22Rv1 (cell line): ENCODE data around the gene RASGEF1C.

ENCODE experiments used
- H3K27ac ChIP-seq: fragments of 450-650 bp; 2 replicates; pipeline ENCODE4 v1.5.1; 2017
- CTCF ChIP-seq: fragments of 450-650 bp; IDR thresholded peaks from 2 replicates; pipeline ENCODE4 v1.5.1; 2017; ENCODE audit warnings: mild to moderate bottlenecking
- ZFX ChIP-seq: fragments of 450-650 bp; IDR thresholded peaks from 2 replicates; pipeline ENCODE4 v1.6.1; 2017; ENCODE audit warnings: antibody characterized with exemption, borderline replicate concordance

The RASGEF1C gene

GRCh38 chr5:180156141-180156540 lies 52.9 kb downstream of the RASGEF1C start:
- TF ChIP-seq CTCF (0 out of 2 replicates have a peak, but pooled peaks have one; percentile 10), ZFX (no peak)
- H3K27ac ChIP-seq, result no peak overlapping the region

- H3K27ac ChIP-seq, result no peak overlapping the region
- no peak for TF ChIP-seq ZFX
- TF ChIP-seq CTCF, result no peak
These were observed 53.6 kb downstream of the RASGEF1C start for GRCh38 chr5:180155365-180155926.

GRCh38 chr5:180154821-180155364 lies 54.1 kb downstream of the RASGEF1C start:
- H3K27ac ChIP-seq, result no peak overlapping the region
- TF ChIP-seq ZFX (no peak), CTCF (no peak)

- no peak overlapping the region for H3K27ac ChIP-seq
- TF ChIP-seq CTCF, result no peak
- no peak for TF ChIP-seq ZFX
These were observed 55.0 kb downstream of the RASGEF1C start for GRCh38 chr5:180153991-180154390.

GRCh38 chr5:180153099-180153498 lies 55.9 kb downstream of the RASGEF1C start:
- TF ChIP-seq CTCF, result no peak
- no peak for TF ChIP-seq ZFX

GRCh38 chr5:180143656-180144364 lies 65.2 kb downstream of the RASGEF1C start:
- TF ChIP-seq CTCF, result no peak
- TF ChIP-seq ZFX, result no peak
- no peak overlapping the region for H3K27ac ChIP-seq

More at GRCh38 chr5:180153099-180153498, 55.9 kb downstream of the RASGEF1C start:
- H3K27ac ChIP-seq, result no peak overlapping the region

- H3K27ac ChIP-seq, result no peak overlapping the region
- TF ChIP-seq ZFX (no peak), CTCF (no peak)
These were observed 66.0 kb downstream of the RASGEF1C start for GRCh38 chr5:180142824-180143610.
